Measurements from ENCODE around the gene SH2B3. TPM values are rescaled to one million over a fixed set of nuclear protein-coding genes. Genes with fewer than 3 reads are reported as not detected.

The SH2B3 gene
- polyA plus RNA-seq, 1 donor from 2014 or later: 3.0 TPM

- no peaks in the 10 kb centered on the region for H3K9me3 ChIP-seq (ENCODE audit: low read length)
- no peak overlapping the region for H3K27ac ChIP-seq (ENCODE audit: low read length)
- no peak for TF ChIP-seq EZH2 (IDR thresholded peaks at IDR 0.05; ENCODE audit: borderline replicate concordance, insufficient read depth, low read length, poor library complexity, severe bottlenecking)
- no peak for TF ChIP-seq CTCF (IDR thresholded peaks at IDR 0.05; ENCODE audit: poor library complexity, severe bottlenecking)
- TF ChIP-seq REST (IDR thresholded peaks at IDR 0.05; ENCODE audit: borderline replicate concordance): no peak
- no peak for TF ChIP-seq SMC3 (conservative IDR thresholded peaks at IDR 0.05; ENCODE audit: poor library complexity)
- TF ChIP-seq MXI1 (conservative IDR thresholded peaks at IDR 0.05; ENCODE audit: poor library complexity, severe bottlenecking): no peak
- TF ChIP-seq POLR2AphosphoS5 (IDR thresholded peaks at IDR 0.05): no peak
- TF ChIP-seq TAF1 (IDR thresholded peaks at IDR 0.05; ENCODE audit: low read depth): no peak
- no peak for TF ChIP-seq EP300 (conservative IDR thresholded peaks at IDR 0.05; ENCODE audit: poor library complexity, severe bottlenecking)
- no peak for TF ChIP-seq RAD21 (conservative IDR thresholded peaks at IDR 0.05)
- H2AFZ ChIP-seq (ENCODE audit: low read depth, low read length): no peak overlapping the region
- no peaks in the 10 kb centered on the region for H4K20me1 ChIP-seq (ENCODE audit: insufficient read depth)
- no peaks in the 10 kb centered on the region for H3F3A ChIP-seq (ENCODE audit: insufficient read depth, low read length, poor library complexity, severe bottlenecking)
- no peaks in the 10 kb centered on the region for H3K36me3 ChIP-seq (ENCODE audit: insufficient read depth, low read length)
- no peaks in the 10 kb centered on the region for H3K79me2 ChIP-seq (replicated peaks; ENCODE audit: insufficient read depth, low read length)
- no peaks in the 10 kb centered on the region for H3K9me2 ChIP-seq (ENCODE audit: insufficient read depth, low read length)
- no peak overlapping the region for H3K4me3 ChIP-seq (ENCODE audit: low read length)
- no peak overlapping the region for H3K4me2 ChIP-seq (ENCODE audit: low read length)
- no peaks in the 10 kb centered on the region for H3K27me3 ChIP-seq (ENCODE audit: insufficient read depth, low read depth, low read length)
- no peak overlapping the region for H3K9ac ChIP-seq (ENCODE audit: low read length)
These were observed 12.8 kb downstream of the SH2B3 start for GRCh38 chr12:111418594-111418880.

GRCh38 chr12:111419784-111420183, 14.1 kb downstream of the SH2B3 start:
- Histone ChIP-seq H3K4me2 (ENCODE audit: low read length) (no peak overlapping the region), H3K27me3 (ENCODE audit: insufficient read depth, low read depth, low read length) (no peaks in the 10 kb centered on the region), H3K9me2 (ENCODE audit: insufficient read depth, low read length) (no peaks in the 10 kb centered on the region), H2AFZ (ENCODE audit: low read depth, low read length) (no peak overlapping the region), H4K20me1 (ENCODE audit: insufficient read depth) (no peaks in the 10 kb centered on the region), H3K36me3 (ENCODE audit: insufficient read depth, low read length) (no peaks in the 10 kb centered on the region), H3K4me3 (ENCODE audit: low read length) (no peak overlapping the region), H3K9ac (ENCODE audit: low read length) (no peak overlapping the region), H3F3A (ENCODE audit: insufficient read depth, low read length, poor library complexity, severe bottlenecking) (no peaks in the 10 kb centered on the region), H3K27ac (ENCODE audit: low read length) (no peak overlapping the region), H3K79me2 (replicated peaks; ENCODE audit: insufficient read depth, low read length) (no peaks in the 10 kb centered on the region), H3K9me3 (ENCODE audit: low read length) (no peaks in the 10 kb centered on the region)
- TF ChIP-seq POLR2AphosphoS5 (IDR thresholded peaks at IDR 0.05) (no peak), EP300 (conservative IDR thresholded peaks at IDR 0.05; ENCODE audit: poor library complexity, severe bottlenecking) (no peak), SMC3 (conservative IDR thresholded peaks at IDR 0.05; ENCODE audit: poor library complexity) (no peak), RAD21 (conservative IDR thresholded peaks at IDR 0.05) (no peak), REST (IDR thresholded peaks at IDR 0.05; ENCODE audit: borderline replicate concordance) (no peak), EZH2 (IDR thresholded peaks at IDR 0.05; ENCODE audit: borderline replicate concordance, insufficient read depth, low read length, poor library complexity, severe bottlenecking) (no peak), MXI1 (conservative IDR thresholded peaks at IDR 0.05; ENCODE audit: poor library complexity, severe bottlenecking) (no peak), TAF1 (IDR thresholded peaks at IDR 0.05; ENCODE audit: low read depth) (no peak), CTCF (IDR thresholded peaks at IDR 0.05; ENCODE audit: poor library complexity, severe bottlenecking) (no peak)

Data from neural cell (in vitro differentiated cells).